Psoas muscle (tissue), 8 donors: ENCODE data around the gene HMCN2. TPM values are rescaled to one million over a fixed set of nuclear protein-coding genes. Genes with fewer than 3 reads are reported as not detected.
A peak's percentile ranks its signal among the peaks of the same experiment; 100 is the strongest.

Experiments
- ATAC-seq, 4 donors: fragments of 200-7000 bp; cut with Tn5 transposase; one replicate each; pipeline ENCODE4 v1.9.1; 2020; ENCODE audit warnings: moderate library complexity in 3 of 4, mild to moderate bottlenecking in 2 of 4
- DNase-seq, 2 donors: peaks; one replicate each; pipeline ENCODE4 v3.0.0-alpha.2; 2020
- H3K27ac ChIP-seq: fragments of 200-600 bp; one replicate; pipeline ENCODE4 v1.8.0; 2022
- H3K27me3 ChIP-seq, 3 donors: fragments of 200-600 bp in 1 of 3; one replicate each; pipeline versions ENCODE4 v1.6.1 to v1.8.0; 2013 to 2022; ENCODE audit warnings: low read length in 2 of 3, mild to moderate bottlenecking in 2 of 3, moderate library complexity in 1 of 3; ENCODE audit not compliant: insufficient read depth in 3 of 3
- H3K36me3 ChIP-seq, 2 donors: fragments of 200-600 bp in 1 of 2; one replicate each; pipeline versions ENCODE4 v1.6.1 to v1.8.0; 2013 to 2022; ENCODE audit warnings: low read depth in 1 of 2, mild to moderate bottlenecking in 1 of 2, moderate library complexity in 1 of 2; ENCODE audit not compliant: insufficient read depth in 1 of 2
- H3K4me1 ChIP-seq: fragments of 200-600 bp; one replicate; pipeline ENCODE4 v1.8.0; 2022
- H3K4me3 ChIP-seq: fragments of 200-600 bp; one replicate; pipeline ENCODE4 v1.8.0; 2022; ENCODE audit warnings: mild to moderate bottlenecking
- H3K9me3 ChIP-seq: fragments of 200-600 bp; one replicate; pipeline ENCODE4 v1.8.0; 2022
- WGBS, 3 donors: extraction: QIAGEN DNeasy Blood & Tissue Kit; methylation state at CpG; one replicate each; pipeline versions ENCODE4 v1.1.6 to v1.1.7; 2013; 5-methylcytosine and 5-hydroxymethylcytosine counted together
- intact Hi-C, 2 donors: fragments of 100-400 bp; cut with DNase I; formaldehyde crosslinking; loops; one replicate each; pipeline versions ENCODE4 v1.11.0 to v1.14.2; 2022
- polyA plus RNA-seq, 3 donors: library from polyadenylated mRNA; stranded (reverse); fragments of 200-250 nt; gene quantifications; one replicate each; pipeline ENCODE4 v1.2.3, GENCODE V29; 2013
- total RNA-seq, 4 donors: library from RNA; stranded (reverse); fragmentation: NEBNext Ultra II Directional in 2 of 4; extraction: Animal tissue kit (Norgen Biotek cat#: 25700) in 2 of 4; gene quantifications; one replicate each; pipeline versions ENCODE4 v1.2.1 to v1.2.4, GENCODE V29; 2021 to 2023
- TF ChIP-seq, protein P1 (sequence below): fragments of 200-600 bp; IDR thresholded peaks from one replicate; pipeline ENCODE4 v1.8.0; 2022; ENCODE audit warnings: antibody characterized with exemption
- donor health status: healthy with polysubstance abuse.
- donor health status: DM: no; HTN: no; CAD: no; lungs with moderate emphysema.
- donor health status: Bipolar disorder and iron deficiency.
- donor health status: healthy.
- donor health status: DM: yes; HTN: yes; CAD: no.
- donor health status: DM: no; HTN: no; CAD: no.
- donor health status: DM: no; HTN: no; CAD: no.
- donor health status: DM: yes; HTN: yes; CAD: no.

Gene HMCN2
- total and polyA plus RNA-seq, 7 donors = 3.6 to 13.2 (median 6.7) TPM

DNA sequence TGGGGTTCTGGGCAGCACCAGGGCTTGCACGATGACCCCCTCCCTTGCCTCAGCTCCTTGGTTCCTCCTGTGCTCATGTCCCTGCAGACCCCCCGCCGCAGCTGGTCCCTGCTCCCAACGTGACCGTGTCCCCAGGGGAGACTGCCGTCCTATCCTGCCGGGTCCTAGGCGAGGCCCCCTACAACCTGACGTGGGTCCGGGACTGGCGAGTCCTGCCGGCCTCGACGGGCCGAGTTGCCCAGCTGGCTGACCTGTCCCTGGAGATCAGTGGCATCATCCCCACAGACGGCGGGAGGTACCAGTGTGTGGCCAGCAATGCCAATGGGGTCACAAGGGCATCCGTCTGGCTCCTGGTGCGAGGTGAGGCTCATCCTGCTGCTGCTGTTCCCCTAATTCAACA is 39.1 kb downstream of the HMCN2 start:
- no peaks in the 10 kb centered on the region for H3K4me1 ChIP-seq
- peaks cover 0 to 63% (median 18%) of the 10 kb centered on the region in 3 donors for H3K27me3 ChIP-seq
- no peak for ATAC-seq
- H3K4me3 ChIP-seq = no peak overlapping the region
- no peak overlapping the region for H3K27ac ChIP-seq
- no peaks in the 10 kb centered on the region for H3K36me3 ChIP-seq
- TF ChIP-seq, protein P1, sequence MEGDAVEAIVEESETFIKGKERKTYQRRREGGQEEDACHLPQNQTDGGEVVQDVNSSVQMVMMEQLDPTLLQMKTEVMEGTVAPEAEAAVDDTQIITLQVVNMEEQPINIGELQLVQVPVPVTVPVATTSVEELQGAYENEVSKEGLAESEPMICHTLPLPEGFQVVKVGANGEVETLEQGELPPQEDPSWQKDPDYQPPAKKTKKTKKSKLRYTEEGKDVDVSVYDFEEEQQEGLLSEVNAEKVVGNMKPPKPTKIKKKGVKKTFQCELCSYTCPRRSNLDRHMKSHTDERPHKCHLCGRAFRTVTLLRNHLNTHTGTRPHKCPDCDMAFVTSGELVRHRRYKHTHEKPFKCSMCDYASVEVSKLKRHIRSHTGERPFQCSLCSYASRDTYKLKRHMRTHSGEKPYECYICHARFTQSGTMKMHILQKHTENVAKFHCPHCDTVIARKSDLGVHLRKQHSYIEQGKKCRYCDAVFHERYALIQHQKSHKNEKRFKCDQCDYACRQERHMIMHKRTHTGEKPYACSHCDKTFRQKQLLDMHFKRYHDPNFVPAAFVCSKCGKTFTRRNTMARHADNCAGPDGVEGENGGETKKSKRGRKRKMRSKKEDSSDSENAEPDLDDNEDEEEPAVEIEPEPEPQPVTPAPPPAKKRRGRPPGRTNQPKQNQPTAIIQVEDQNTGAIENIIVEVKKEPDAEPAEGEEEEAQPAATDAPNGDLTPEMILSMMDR = no peak
- DNase-seq = no peak
- 34 to 56% (median 40%) methylated on average over 19 of the region's 19 CpGs for WGBS, 3 donors
- intact Hi-C loops = no loop called here
- no peaks in the 10 kb centered on the region for H3K9me3 ChIP-seq

DNA sequence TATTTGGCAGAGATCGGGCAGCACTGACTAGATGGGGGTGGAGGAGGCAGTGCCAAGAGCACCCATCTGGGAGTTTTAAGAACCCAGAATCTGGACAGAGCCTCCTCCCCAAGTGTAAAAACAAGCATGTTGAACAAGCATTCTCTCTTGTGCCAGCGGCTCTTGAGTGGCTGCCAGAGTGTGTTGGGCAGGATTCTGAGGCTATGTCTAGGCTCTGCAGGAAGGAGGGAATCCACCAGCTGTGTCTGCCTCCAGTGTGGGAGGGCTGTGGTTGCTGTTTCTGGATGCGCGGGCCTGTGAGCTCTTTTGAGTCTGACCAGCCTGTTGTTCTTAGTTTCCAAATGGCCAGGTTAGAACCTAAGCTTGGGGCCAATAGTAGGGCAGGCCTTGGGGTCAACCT is 39.8 kb downstream of the HMCN2 start:
- intact Hi-C loops = no loop called here
- peaks cover 0 to 67% (median 18%) of the 10 kb centered on the region in 3 donors for H3K27me3 ChIP-seq
- H3K9me3 ChIP-seq = no peaks in the 10 kb centered on the region
- H3K4me3 ChIP-seq = no peak overlapping the region
- no peaks in the 10 kb centered on the region for H3K36me3 ChIP-seq
- WGBS, 3 donors = 35 to 55% (median 40%) methylated on average over 4 of the region's 4 CpGs
- peak; percentile 63 to 72 for DNase-seq
- TF ChIP-seq, protein P1 = no peak
- H3K4me1 ChIP-seq = no peaks in the 10 kb centered on the region
- peak in 1 of 4 donors; percentile 36 for ATAC-seq
- no peak overlapping the region for H3K27ac ChIP-seq

DNA sequence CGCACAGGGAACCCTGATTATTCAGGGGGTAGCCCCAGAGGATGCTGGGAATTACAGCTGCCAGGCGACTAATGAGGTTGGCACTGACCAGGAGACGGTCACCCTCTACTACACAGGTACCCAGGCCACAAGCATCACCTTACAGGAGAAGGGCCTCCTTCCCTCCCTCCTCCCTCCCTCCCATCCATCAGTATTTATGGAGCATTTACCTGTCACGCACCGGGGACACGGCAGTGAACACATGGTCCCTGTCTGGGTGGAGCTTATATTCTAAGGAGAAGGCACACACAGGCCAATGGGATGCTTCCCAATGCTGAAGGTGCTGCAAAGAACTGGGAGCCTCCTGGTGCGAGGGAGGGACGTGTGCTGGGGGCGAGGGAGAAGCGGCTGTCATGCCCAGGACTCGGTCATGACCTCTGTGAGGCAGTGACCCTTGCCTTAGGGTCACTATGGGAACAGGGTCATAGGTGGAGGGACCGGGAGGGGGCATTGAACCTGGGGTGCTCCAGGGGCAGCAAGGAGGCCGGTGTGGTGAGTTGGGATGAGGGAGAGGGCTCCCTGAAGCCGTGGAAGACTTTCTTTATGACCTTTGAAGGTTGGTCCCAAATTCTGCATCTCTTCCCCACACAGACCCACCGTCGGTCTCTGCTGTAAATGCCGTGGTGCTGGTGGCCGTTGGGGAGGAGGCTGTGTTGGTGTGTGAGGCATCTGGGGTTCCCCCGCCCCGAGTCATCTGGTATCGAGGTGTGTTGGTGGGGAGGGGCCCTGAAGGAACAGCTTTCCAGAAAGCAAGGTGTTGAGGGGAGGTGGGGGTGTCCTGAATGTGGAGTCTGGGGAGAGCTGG is 41.5 kb downstream of the HMCN2 start:
- no peak for ATAC-seq
- intact Hi-C loops = no loop called here
- Histone ChIP-seq H3K36me3 (no peaks in the 10 kb centered on the region), H3K9me3 (no peaks in the 10 kb centered on the region), H3K4me1 (no peaks in the 10 kb centered on the region), H3K27me3 (peaks cover 0 to 67% (median 22%) of the 10 kb centered on the region in 3 donors), H3K27ac (no peak overlapping the region), H3K4me3 (no peak overlapping the region)
- WGBS, 3 donors = 67 to 84% (median 72%) methylated on average over 21 of the region's 21 CpGs
- TF ChIP-seq, protein P1 = no peak
- peak in 1 of 2 donors; percentile 24 for DNase-seq

DNA sequence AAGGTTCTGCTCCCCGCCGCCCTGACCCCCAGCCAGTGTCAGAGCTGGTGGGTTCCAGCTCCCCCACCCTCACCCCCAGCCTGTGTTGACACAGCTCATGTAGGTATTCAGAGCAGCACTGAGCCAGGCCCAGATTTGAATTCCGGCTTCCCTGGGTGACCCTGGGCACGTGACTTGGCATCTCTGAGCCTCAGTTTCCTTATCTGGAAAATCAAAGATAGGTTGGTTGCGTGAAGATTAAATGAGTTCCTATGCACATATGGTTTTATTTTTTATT is 42.0 kb downstream of the HMCN2 start:
- TF ChIP-seq, protein P1 = no peak
- WGBS, 3 donors = 78 to 89% (median 86%) methylated on average over 5 of the region's 5 CpGs
- intact Hi-C loops = no loop called here

More for the DNA sequence above, 42.0 kb downstream of the HMCN2 start:
- H3K4me1 ChIP-seq = no peaks in the 10 kb centered on the region
- H3K36me3 ChIP-seq = no peaks in the 10 kb centered on the region
- no peak overlapping the region for H3K4me3 ChIP-seq
- no peaks in the 10 kb centered on the region for H3K9me3 ChIP-seq
- ATAC-seq = no peak
- H3K27ac ChIP-seq = no peak overlapping the region
- no peak for DNase-seq
- peaks cover 0 to 63% (median 20%) of the 10 kb centered on the region in 3 donors for H3K27me3 ChIP-seq
